ENCODE measurements around the gene PXK.
"Not testable (repeated sequence)": the region's sequence is repeated elsewhere in the genome, so short reads cannot be mapped to it uniquely, and the experiment has no call there.

The PXK gene

DNA sequence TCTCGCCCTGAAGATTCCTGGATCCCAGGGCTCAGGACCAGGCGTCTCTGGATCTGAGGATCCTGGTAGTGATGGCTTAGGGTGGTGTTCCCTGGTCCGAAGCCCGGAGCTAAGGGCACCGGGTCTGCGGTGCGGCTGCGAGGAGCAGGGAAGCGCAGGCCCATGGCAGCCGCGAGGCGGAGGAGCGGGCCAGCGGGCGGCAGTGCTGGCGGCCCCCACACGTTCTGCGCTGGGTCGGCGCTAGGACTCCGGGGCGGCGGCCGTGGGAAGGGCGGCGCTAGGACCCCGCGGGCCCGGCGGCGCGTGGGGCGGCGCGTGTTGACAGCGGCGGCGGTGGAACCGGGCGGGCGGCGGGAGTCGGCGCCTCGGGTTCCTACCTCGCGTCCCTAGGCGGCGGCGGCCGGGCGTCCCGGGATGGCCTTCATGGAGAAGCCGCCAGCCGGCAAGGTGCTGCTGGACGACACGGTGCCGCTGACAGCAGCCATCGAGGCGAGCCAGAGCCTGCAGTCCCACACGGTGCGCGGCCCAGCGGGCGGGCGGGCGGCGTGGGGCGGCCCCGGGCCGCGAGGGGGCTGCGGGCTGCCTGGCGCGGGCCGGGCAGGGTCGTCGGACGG, at the start of gene PXK:
Gene PXK (plus strand): TSS at position 318 of the 614 bp plus-strand sequence. CDS start 97 bp downstream, at position 415.
- DNase-seq, result peak; percentile 67

DNA sequence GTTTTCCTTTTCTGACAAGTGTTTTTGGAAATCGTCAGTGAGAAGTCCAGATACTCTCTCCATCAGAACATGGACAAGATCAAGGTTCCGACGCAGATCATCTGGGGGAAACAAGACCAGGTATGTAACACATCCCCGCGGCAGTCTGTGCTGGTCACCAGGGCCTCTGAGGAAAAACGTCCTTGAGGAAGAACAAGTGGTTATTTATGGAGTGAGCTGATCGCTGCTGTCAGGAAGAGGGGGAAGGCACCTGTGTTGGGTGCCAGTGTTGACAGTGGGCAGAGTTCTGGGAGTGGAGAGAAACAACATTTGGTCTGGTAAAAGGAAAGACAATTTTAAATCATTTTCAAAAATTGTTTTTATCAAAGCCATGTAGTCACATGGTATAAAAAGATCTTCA, 47.4 kb upstream of the PXK start:
- DNase-seq, result no peak

DNA sequence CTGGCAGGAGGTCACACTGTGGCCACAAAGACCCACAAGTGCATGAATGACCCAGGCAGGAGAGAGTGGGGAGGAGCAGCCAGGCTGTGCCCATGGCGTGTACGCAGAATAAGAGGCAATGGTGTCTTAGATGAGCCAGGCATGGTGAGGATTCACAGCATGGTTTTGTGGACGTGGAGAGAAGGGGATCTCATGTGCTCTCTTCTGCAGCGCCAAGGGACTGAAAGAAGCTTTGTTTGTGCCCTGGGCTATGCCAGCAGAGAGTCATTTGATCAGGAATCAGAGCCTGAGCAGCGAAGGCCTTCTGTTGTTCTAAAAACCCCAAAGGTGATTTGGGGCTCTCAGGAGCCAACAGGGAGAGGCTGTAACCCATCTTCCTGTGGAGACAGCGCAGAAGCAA, 45.3 kb upstream of the PXK start:
- no peak for DNase-seq

DNA sequence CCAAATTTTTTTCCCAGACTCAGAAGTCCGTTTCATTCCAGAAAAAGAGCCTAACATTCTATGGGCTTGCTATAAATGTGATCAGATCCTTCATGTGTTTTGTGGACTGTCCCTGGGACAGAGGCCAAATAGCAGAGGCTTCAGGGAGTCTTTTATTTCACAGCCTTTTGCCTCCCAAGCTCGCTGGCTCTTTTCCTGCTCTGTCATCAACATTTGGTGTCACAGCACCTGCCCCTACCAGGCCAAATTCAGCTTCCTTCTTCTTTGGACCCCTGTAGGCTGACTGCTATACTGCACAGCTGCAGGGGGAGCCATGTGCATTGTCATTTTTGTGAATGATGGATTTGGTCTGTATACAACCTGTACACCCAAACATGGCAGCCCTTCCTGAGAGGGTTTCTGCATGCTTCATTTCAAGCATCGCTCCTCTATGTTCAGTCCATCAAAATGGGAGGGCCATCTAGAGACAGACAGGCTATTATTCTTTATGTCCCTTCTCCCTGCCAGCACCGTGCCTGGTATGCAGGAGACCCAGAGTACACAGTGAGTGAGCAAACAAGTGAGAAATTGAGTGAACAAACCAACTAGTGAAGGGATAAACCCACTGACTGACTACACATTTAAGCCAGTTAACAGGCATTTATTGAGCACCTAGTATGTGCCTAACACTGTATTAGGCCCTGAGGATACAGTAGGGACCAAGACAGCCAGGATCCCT, 44.5 kb upstream of the PXK start:
- no peak for DNase-seq

DNA sequence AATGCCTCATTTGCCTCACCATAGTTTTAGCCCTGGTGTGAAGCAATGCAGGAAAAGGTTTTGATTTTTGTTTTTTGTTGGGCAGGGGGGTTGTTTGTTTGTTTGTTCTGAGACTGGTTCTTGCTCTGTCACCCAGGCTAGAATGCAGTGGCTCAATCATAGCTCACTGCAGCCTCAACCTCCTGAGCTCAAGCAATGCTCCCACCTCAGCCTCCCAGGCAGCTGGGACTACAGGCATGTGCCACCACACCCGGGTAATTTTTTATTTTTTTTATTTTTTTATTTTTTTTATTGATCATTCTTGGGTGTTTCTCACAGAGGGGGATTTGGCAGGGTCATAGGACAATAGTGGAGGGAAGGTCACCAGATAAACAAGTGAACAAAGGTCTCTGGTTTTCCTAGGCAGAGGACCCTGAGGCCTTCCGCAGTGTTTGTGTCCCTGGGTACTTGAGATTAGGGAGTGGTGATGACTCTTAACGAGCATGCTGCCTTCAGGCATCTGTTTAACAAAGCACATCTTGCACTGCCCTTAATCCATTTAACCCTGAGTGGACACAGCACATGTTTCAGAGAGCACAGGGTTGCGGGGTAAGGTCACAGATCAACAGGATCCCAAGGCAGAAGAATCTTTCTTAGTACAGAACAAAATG, 43.6 kb upstream of the PXK start:
- not testable (repeated sequence) for DNase-seq

DNA sequence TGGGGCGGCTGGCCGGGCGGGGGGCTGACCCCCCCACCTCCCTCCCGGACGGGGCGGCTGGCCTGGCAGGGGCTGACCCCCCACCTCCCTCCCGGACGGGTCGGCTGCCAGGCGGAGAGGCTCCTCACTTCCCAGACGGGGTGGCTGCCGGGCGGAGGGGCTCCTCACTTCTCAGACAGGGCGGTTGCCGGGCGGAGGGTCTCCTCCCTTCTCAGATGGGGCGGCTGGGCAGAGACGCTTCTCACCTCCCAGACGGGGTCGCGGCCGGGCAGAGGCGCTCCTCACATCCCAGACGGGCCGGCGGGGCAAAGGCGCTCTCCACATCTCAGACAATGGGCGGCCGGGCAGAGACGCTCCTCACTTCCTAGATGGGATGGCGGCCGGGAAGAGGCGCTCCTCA, 42.2 kb upstream of the PXK start:
- not testable (repeated sequence) for DNase-seq

DNA sequence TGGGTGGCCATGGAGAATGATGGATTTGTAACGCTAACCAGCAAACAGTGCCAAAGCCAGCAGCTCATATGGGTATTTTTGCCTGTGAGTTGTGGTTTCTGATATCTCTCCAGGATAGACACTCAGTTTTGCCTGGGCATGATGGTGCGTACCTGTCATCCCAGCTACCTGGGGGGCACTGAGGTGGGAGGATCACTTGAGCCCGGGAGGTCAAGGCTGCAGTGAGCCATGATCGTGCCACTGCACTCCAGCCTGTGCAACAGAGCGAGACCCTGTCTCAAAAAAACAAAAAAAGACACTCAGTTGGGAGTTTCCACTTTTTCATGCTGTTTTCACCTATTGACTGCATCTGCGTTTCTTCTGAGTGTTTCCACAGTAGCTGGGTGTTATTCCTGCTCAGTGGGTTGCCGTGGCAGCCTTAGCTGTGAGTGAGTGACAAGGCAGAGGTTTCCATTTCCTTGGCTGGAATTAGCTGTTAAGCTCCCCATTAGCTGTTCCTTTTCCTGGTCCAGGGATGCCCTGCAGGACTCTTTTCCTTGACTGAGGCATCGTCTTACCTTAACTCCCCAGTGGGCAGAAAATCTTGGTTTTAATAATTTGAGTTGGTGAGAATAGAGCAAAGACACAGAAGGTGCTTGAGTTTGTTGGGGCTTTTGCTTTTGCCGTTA, 40.9 kb upstream of the PXK start:
- no peak for DNase-seq

DNA sequence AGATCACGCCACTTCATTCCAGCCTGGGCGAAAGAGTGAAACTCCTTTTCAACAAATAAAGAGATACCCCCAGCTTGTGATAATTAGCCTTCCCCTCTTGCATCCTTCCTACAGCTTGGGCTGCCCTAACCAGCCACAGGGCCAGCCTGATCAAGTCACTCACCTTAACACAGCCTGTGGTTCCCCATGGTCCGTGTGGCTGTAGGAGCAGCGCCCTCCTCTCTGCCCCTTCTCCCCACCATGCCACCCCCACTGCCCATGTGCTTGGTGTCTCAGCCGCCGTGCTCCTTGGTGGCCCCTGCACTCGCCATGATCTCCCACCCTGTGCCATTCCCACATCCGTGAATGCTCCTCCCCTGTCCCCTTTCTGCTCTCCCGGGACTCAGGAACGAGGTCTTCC, 39.8 kb upstream of the PXK start:
- no peak for DNase-seq

DNA sequence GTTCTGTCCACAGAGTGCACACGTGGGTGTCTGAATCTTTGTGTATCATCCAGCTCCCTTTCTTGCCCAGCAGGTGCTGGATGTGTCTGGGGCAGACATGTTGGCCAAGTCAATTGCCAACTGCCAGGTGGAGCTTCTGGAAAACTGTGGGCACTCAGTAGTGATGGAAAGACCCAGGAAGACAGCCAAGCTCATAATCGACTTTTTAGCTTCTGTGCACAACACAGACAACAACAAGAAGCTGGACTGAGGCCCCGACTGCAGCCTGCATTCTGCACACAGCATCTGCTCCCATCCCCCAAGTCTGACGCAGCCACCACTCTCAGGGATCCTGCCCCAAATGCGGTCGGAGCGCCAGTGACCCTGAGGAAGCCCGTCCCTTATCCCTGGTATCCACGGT, 39.2 kb upstream of the PXK start:
- no peak for DNase-seq

DNA sequence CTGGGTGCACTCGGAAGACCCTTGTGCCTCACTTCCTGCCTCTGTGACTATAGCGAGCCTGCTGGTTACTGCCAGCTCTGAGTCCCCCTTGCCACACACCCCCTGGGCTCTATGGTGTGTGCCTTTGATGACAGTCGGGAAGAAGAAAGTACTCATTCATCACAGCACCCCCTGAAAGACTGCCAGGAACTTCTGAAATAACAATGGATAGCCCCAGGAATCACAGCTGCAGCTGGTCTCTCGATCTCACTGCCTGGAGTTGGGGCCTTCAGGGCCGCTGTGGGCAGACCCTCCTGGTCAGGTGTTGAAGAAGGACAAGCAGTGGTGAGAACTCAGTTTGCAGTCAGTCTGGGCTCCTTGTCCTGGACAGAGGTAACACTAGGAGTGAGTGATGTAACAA, 36.4 kb upstream of the PXK start:
- no peak for DNase-seq

DNA sequence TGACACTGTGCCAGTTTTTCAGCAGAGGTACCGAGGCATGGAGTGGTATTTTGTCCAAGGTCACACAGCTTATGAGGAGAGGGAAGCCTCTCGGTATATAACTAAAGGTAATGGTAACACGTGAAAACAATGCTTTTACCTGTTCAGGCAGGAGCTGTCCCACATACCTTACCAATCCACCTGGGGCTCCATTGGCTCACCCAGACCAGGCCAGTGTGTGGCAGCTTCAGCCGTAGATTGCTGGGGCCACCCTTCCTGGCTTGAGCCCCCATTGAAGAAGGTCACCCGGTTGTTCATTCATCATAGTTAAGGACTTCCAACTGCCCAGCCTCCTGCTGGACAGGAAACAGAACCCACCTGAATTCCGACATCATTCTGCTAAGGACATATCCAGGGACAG, 35.8 kb upstream of the PXK start:
- no peak for DNase-seq

DNA sequence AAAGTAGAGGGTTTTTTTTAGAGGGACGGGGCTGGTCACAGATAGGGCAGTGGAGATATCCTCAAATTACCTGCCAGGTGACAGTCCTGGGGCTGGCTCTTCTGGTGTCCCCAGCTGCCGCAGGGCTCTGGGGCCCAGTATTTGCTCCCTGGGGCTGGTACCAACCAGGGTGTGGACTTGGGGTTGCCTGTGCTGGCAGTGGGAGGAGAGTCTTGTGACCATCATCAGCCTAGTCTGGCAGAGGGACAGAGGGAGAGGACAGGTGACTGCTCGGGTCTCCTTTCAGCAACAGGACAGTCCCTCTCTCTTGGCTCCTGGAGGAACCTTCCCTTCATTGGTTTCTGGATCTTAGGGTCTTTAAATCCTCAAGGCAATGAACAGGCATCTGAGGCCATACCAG, 34.5 kb upstream of the PXK start:
- no peak for DNase-seq

DNA sequence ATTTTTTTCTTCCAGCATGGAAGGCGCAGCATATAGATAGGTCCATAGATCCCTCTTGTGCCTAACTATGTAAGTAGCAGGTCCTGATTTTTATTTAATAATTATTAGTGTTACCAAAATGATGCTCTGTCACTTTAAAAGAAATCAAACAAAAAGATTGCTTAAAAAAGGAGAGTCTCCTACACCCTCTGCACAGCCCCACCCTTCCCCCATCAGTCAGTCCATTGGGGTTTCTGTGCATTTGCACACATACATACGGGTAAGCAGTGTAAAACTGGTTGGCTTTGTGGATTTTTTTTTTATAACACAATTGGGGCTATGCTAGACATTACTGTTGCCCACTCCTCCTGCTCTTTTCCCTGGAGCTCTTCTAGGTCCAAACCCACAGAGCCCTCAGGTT, 33.6 kb upstream of the PXK start:
- no peak for DNase-seq

DNA sequence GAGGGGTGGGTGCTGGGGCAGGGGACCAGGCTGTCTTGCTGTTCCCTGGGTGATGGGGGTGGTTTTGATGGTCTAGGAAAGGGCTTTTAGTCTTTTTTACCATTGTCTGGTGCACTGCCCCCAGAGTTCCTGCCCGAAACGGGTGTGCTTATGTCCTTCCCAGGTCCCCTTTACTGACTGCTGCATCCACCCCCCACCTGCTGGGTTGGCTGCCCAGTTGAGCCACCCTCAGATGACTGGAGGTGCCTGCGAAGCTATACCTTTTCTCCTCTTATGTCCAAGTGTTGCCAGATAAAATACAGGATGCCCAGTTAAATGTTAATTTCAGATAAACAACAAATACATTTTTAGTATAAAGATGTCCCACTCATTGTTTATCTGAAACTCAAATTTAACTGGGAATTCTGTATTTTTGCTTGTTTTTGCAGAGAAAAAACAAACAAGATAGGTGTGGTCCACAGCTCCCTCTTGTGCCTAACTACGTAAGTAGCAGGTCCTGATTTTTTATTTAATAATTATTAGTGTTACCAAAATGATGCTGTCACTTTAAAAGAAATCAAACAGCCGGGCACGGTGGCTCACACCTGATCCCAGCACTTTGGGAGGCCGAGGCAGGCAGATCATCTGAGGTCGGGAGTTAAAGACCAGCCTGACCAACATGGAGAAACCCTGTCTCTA, 32.7 kb upstream of the PXK start:
- DNase-seq, result no peak

DNA sequence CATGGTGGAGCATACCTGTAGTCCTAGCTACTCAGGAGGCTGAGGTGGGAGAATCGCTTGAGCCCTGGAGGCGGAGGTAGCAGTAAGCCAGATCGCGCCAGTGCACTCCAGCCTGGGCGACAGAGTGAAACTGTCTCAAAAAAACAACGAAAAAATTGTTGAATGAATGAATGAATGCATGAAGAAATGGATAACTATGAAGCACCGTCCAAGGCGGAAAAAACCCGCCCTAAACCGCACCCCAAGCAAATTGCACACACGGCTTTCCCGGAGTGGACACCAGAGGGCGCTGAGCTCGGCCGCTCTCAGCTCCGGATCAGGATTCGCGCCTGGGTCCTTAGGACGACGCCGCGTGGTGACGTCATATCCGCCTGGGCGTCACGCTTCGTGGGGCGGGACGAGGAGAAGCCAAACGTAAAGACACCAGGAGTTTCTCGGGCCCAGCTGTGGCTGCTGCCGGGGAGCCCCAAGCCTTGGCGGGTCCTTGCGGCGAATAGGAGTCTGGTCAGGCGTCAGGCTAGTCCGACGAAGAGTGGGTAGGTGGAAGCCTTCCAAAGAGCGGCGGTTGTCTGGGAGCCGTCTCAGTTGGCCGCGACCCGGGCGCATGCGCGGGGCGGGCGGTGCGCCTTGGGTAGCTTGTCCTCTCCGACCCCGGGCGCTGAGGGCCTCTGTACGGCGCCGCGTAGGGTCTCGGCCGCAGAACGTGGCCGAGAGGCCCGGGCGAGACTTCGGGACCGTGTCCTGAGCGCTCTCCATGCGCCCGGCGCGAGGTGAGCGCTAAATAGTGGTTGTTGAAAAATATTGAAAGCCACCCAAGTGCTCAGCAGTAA, 26.6 kb upstream of the PXK start, which contains the start of the genes HTD2 and RPP14:
Gene HTD2 (plus strand): TSS at position 639 of the 830 bp plus-strand sequence. CDS start 11,094 bp downstream, outside the sequence.
Gene RPP14 (plus strand): TSS at position 364 of the 830 bp plus-strand sequence. CDS start 4,085 bp downstream, outside the sequence.
- peak; percentile 98 for DNase-seq

DNA sequence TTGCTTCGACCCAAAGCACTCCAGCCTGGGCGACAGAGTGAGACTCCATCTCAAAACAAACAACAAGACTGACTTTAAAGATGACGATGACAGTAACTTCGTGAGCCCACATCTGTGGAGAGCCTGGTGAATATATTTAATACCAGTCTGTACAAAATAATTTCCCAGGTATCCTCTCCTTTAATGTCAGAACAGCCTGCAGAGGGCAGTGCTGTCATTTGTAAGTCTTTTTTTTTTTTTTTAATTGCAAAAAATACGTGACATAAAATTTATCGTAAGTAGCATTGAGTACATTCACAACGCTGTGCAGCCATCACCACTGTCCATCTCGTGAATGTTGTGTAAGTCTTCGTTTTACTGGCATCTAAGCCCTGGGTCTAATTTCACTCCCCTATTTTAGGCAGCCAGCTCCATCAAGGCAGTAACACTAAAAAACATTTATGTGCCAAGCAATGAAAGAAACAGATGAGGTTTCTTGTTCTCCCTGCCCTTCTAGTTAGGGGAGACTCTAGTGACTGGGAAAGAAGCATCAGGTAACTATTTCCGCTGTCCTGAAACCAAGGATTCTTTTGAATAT, 25.0 kb upstream of the PXK start:
- peak; percentile 12 for DNase-seq

DNA sequence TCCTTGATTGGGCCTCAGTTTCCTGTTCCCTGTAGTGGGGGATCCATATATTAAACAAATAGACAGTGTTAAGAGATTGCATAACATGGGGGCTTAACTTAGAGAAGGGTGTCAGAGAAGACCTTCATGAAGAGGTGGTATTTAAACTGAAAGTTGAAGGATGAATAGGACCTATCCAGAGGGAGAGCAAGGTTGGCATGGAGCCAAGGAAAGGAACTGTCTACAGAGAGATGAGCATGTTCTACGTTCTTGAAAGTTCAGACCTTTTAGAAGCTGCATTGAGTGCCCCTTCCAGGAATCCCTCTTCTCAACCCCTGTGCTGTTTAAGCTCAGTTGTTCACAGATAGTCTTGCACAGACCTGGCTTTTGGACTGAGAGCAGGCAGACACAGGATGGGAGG, 24.0 kb upstream of the PXK start:
- DNase-seq, result no peak

DNA sequence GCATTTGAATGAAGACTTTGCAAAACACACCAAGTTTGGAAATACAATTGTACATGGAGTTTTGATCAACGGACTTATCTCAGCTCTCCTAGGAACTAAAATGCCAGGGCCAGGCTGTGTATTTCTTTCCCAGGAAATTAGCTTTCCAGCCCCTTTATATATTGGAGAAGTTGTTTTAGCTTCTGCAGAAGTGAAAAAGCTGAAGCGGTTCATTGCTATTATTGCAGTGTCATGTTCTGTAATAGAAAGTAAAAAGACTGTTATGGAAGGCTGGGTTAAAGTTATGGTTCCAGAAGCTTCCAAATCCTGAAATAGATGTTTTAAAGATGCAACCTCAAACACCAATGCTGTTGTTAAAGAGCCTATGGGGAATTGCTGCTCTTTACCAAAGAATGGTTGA, 14.9 kb upstream of the PXK start:
- no peak for DNase-seq

DNA sequence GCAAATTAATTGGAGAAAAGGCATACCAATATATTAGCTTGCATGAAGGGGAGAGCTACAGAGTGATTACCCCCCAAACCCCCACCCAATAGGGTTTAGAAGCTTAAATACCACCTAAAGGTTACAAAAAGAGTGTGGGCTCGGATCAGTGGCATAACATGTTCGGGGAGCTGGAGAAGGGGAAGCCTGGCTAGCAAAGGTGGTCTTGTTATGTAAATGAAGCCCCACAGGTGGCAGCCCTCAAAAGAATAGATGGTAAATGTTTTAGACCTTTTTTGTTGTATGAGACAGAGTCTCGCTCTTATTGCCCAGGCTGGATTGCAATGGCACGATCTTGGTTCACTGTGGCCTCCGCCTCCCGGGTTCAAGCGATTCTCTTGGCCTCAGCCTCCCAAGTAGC, 10.9 kb upstream of the PXK start:
- no peak for DNase-seq

DNA sequence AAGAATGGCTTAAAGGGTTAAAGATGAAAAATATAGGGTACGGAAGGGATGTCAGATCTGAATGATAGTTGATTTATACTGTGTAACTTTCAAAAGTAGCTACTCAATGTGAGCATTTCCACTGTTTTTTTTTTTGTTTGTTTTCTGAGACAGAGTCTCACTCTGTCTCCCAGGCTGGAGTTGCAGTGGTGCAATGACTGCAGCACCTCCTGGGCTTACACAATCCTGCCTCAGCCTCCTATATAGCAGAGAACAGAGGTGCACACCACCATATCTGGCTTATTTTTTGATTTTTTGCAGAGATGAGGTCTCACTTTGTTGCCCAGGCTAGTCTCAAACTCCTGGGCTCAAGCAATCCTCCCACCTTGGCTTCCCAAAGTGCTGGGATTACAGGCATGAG, 9.9 kb upstream of the PXK start:
- no peak for DNase-seq

DNA sequence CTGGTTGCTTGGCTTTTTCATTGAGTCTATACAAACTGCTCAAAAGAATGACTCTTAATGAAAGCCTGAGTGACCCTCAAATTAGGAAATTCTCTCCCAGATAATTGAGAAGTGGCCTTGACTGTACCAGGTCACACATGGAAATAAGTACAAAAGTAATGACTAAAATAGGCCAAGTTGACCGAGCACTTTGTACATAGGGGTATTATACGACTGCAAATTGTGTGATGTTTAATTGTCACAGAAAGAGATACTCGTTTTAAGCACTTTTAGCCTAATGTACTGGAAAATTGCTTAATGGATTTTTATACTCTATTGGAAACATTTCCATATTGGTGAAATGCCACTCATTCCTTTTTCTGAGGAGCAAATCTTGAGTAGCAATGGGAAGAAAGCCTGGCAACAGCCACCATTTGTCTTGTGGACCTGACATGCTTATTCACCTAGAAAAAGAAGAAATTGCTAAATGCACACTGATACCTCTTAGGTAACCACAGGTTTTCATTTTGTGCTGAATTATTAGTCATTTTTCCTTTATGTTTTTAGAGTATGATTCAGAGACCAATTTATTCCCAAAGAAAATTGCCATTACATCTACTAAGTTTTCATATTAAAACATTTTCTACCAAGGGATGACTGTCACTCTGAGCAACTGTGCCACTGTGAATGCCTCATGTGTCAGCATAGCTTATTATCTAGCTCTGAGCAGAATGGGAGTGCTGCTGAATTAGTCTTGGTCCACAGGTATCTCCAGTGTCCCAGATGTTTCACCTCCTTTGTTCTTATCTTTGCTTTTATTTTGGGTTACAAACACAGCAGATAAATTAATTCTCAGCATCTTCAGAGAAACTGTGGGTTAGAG, 8.9 kb upstream of the PXK start:
- no peak for DNase-seq

Data from activated T-cell treated with anti-CD3 and anti-CD28 coated beads for 4 hours (primary cell).